ENCODE results near the gene XYLT1.

XYLT1 gene

DNA sequence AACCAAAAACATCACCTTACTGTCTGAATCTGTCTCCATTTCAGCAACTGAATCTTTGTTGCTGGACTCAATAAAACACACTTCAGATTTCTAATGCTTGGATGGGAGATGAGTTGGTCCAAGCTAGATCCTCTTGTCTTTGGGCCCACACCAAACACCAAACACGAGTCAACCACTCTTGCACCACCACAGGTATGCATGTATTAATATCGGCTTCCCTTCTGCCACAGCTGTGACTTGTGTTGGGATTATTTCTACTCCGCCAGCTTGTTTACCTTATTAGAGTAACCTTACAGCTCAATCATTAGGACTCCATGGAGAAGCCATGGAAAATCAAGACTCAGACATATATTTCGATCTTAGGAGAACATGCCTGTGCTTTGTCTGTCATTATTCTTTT, 49.9 kb downstream of the XYLT1 start:
- no peak overlapping the region for H2AFZ ChIP-seq (ENCODE audit: low read depth)
- TF ChIP-seq, protein P1, sequence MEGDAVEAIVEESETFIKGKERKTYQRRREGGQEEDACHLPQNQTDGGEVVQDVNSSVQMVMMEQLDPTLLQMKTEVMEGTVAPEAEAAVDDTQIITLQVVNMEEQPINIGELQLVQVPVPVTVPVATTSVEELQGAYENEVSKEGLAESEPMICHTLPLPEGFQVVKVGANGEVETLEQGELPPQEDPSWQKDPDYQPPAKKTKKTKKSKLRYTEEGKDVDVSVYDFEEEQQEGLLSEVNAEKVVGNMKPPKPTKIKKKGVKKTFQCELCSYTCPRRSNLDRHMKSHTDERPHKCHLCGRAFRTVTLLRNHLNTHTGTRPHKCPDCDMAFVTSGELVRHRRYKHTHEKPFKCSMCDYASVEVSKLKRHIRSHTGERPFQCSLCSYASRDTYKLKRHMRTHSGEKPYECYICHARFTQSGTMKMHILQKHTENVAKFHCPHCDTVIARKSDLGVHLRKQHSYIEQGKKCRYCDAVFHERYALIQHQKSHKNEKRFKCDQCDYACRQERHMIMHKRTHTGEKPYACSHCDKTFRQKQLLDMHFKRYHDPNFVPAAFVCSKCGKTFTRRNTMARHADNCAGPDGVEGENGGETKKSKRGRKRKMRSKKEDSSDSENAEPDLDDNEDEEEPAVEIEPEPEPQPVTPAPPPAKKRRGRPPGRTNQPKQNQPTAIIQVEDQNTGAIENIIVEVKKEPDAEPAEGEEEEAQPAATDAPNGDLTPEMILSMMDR (conservative IDR thresholded peaks at IDR 0.05; ENCODE audit: low read depth, low read length) = no peak
- no peak overlapping the region for H3K9ac ChIP-seq
- no peaks in the 10 kb centered on the region for H3K4me1 ChIP-seq (ENCODE audit: low read depth, poor library complexity, severe bottlenecking)
- no peaks in the 10 kb centered on the region for H3K36me3 ChIP-seq (ENCODE audit: insufficient read depth)
- H3K27me3 ChIP-seq (ENCODE audit: insufficient read depth, low read depth) = no peaks in the 10 kb centered on the region
- no peaks in the 10 kb centered on the region for H4K20me1 ChIP-seq (ENCODE audit: insufficient read depth)
- no peaks in the 10 kb centered on the region for H3K79me2 ChIP-seq (ENCODE audit: insufficient read depth, low read depth)
- H3K27ac ChIP-seq = no peak overlapping the region
- no peak overlapping the region for H3K4me3 ChIP-seq (IDR thresholded peaks at IDR 0.05; ENCODE audit: insufficient read depth, low read depth, low read length)
- no peak overlapping the region for H3K4me2 ChIP-seq

DNA sequence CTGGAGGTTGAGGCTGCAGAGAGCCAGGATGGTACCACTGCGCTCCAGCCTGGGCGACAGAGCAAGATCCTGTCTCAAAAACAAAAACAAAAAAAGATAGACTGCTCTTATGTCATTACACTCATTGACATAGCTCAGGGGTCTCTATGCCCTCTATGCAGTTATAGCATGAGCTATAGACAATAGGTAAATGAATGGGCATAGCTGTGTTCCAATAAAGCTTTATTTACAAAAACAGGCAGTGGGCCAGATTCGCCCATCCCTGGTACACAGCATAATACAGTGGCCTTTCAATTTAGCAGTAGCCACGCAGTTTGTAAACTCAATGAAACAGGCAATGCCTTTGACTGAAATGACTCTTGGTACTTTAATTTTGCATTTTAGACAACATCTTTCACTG, 51.5 kb downstream of the XYLT1 start:
- no peak overlapping the region for H3K27ac ChIP-seq
- H3K4me3 ChIP-seq (IDR thresholded peaks at IDR 0.05; ENCODE audit: insufficient read depth, low read depth, low read length) = no peak overlapping the region
- H3K9ac ChIP-seq = no peak overlapping the region
- H4K20me1 ChIP-seq (ENCODE audit: insufficient read depth) = no peaks in the 10 kb centered on the region
- no peak overlapping the region for H2AFZ ChIP-seq (ENCODE audit: low read depth)
- H3K4me2 ChIP-seq = no peak overlapping the region
- no peaks in the 10 kb centered on the region for H3K27me3 ChIP-seq (ENCODE audit: insufficient read depth, low read depth)
- H3K36me3 ChIP-seq (ENCODE audit: insufficient read depth) = no peaks in the 10 kb centered on the region
- H3K4me1 ChIP-seq (ENCODE audit: low read depth, poor library complexity, severe bottlenecking) = no peaks in the 10 kb centered on the region
- TF ChIP-seq, protein P1 (conservative IDR thresholded peaks at IDR 0.05; ENCODE audit: low read depth, low read length) = no peak
- H3K79me2 ChIP-seq (ENCODE audit: insufficient read depth, low read depth) = no peaks in the 10 kb centered on the region

DNA sequence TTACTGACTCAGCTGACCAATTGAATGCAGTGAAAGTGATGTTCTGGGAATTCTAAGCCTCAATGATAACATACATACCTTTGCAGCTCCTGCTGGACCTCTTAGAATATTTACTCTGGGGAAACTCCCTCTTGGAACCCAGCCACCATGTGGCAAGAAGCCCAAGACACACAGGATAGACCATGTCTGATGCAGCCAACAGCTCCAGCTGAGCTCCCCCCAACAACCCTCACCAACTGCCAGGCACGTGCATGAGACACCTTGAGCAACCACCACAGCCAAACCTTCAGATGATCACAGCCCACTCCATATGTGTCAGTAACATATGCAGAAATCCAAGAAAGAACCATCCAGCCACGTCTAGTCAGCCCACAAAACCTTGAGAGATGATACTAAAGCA, 53.0 kb downstream of the XYLT1 start:
- no peaks in the 10 kb centered on the region for H3K79me2 ChIP-seq (ENCODE audit: insufficient read depth, low read depth)
- no peaks in the 10 kb centered on the region for H3K27me3 ChIP-seq (ENCODE audit: insufficient read depth, low read depth)
- H3K27ac ChIP-seq = no peak overlapping the region
- no peaks in the 10 kb centered on the region for H3K36me3 ChIP-seq (ENCODE audit: insufficient read depth)
- no peak overlapping the region for H3K4me2 ChIP-seq
- no peak overlapping the region for H3K9ac ChIP-seq
- no peaks in the 10 kb centered on the region for H4K20me1 ChIP-seq (ENCODE audit: insufficient read depth)
- no peaks in the 10 kb centered on the region for H3K4me1 ChIP-seq (ENCODE audit: low read depth, poor library complexity, severe bottlenecking)
- H2AFZ ChIP-seq (ENCODE audit: low read depth) = no peak overlapping the region
- H3K4me3 ChIP-seq (IDR thresholded peaks at IDR 0.05; ENCODE audit: insufficient read depth, low read depth, low read length) = no peak overlapping the region
- TF ChIP-seq, protein P1 (conservative IDR thresholded peaks at IDR 0.05; ENCODE audit: low read depth, low read length) = no peak

DNA sequence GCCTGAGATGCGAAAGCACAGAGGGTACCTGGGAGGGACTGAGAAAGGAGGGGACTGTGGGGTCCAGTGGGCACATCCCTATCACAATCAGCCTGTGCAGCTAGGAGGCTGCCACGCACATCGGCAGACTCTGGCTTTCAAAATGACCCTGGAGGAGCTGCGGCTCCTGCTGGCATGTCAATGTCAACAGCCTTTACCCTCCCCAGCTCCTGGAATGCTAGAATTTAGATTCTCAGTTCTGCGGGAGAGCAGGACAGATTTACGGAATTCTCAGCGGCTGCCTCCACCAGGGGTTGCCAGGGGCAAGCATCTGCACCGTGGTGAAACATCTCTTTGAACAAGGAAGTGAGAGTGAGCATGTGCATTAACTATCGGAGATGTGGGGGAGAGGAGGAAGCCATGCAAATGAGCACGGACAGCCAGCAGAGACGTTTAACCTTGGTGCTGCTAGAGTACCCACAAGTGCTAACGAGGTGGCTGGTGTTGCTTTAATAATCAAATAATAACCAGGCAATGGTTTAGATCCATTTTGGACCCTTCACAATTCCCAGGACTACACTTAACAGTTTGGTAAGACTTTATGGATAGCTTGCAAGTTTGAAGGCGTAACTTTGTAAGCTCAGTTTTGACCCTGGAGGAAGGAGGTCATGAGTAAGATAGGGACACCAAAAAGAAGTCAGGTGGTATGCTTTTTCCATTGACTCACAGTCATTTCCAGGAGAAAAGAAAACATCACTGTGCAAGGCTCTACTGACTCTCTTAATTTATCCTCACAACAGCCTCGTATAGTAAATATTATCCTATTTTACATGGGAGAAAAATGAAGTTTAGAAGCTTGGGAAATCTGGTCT, 54.1 kb downstream of the XYLT1 start:
- Histone ChIP-seq H3K36me3 (ENCODE audit: insufficient read depth) (no peaks in the 10 kb centered on the region), H4K20me1 (ENCODE audit: insufficient read depth) (no peaks in the 10 kb centered on the region), H2AFZ (ENCODE audit: low read depth) (no peak overlapping the region), H3K4me2 (no peak overlapping the region), H3K27ac (no peak overlapping the region), H3K27me3 (ENCODE audit: insufficient read depth, low read depth) (no peaks in the 10 kb centered on the region), H3K4me1 (ENCODE audit: low read depth, poor library complexity, severe bottlenecking) (no peaks in the 10 kb centered on the region), H3K79me2 (ENCODE audit: insufficient read depth, low read depth) (no peaks in the 10 kb centered on the region), H3K4me3 (IDR thresholded peaks at IDR 0.05; ENCODE audit: insufficient read depth, low read depth, low read length) (no peak overlapping the region), H3K9ac (no peak overlapping the region)
- TF ChIP-seq, protein P1 (conservative IDR thresholded peaks at IDR 0.05; ENCODE audit: low read depth, low read length) = no peak
